GM15510 (cell line): ENCODE results near the gene FOXP1.

ENCODE experiments used
- POLR2A ChIP-seq: IDR thresholded peaks from 3 replicates; pipeline ENCODE4 v1.6.1; 2011; ENCODE audit warnings: borderline replicate concordance; ENCODE audit not compliant: insufficient read length; ENCODE audit errors: extremely low read depth

The FOXP1 gene

GRCh38 chr3:71129611-71130431 lies 453.7 kb downstream of the FOXP1 start:
- TF ChIP-seq POLR2A, result no peak

GRCh38 chr3:71128961-71129360 lies 454.6 kb downstream of the FOXP1 start:
- no peak for TF ChIP-seq POLR2A

GRCh38 chr3:71127844-71128243 lies 455.7 kb downstream of the FOXP1 start:
- no peak for TF ChIP-seq POLR2A

- no peak for TF ChIP-seq POLR2A
Observed at GRCh38 chr3:71127052-71127831, 456.3 kb downstream of the FOXP1 start.

GRCh38 chr3:71125738-71126137 lies 457.8 kb downstream of the FOXP1 start:
- no peak for TF ChIP-seq POLR2A

GRCh38 chr3:71124048-71124447 lies 459.5 kb downstream of the FOXP1 start:
- TF ChIP-seq POLR2A, result no peak

GRCh38 chr3:71122641-71123040 lies 460.9 kb downstream of the FOXP1 start:
- no peak for TF ChIP-seq POLR2A

GRCh38 chr3:71121429-71122167 lies 461.9 kb downstream of the FOXP1 start:
- TF ChIP-seq POLR2A, result no peak

- no peak for TF ChIP-seq POLR2A
Observed at GRCh38 chr3:71120012-71120411, 463.5 kb downstream of the FOXP1 start.

- no peak for TF ChIP-seq POLR2A
Observed at GRCh38 chr3:71119171-71119570, 464.4 kb downstream of the FOXP1 start.

- no peak for TF ChIP-seq POLR2A
Observed at GRCh38 chr3:71118436-71118835, 465.1 kb downstream of the FOXP1 start.

GRCh38 chr3:71117572-71118247 lies 465.8 kb downstream of the FOXP1 start:
- no peak for TF ChIP-seq POLR2A

- TF ChIP-seq POLR2A, result no peak
Observed at GRCh38 chr3:71114610-71115009, 468.9 kb downstream of the FOXP1 start.

GRCh38 chr3:71112576-71112975 lies 471.0 kb downstream of the FOXP1 start:
- TF ChIP-seq POLR2A, result no peak
